ENCODE measurements around the gene THOC5. TPM values are rescaled to one million over a fixed set of nuclear protein-coding genes. Genes with fewer than 3 reads are reported as not detected.

The THOC5 gene
- total RNA-seq, 3 donors from 2014 or later (not counting 1 experiment from before 2014, with no cell fraction given), result 42.4 to 62.5 (median 52.6) TPM

DNA sequence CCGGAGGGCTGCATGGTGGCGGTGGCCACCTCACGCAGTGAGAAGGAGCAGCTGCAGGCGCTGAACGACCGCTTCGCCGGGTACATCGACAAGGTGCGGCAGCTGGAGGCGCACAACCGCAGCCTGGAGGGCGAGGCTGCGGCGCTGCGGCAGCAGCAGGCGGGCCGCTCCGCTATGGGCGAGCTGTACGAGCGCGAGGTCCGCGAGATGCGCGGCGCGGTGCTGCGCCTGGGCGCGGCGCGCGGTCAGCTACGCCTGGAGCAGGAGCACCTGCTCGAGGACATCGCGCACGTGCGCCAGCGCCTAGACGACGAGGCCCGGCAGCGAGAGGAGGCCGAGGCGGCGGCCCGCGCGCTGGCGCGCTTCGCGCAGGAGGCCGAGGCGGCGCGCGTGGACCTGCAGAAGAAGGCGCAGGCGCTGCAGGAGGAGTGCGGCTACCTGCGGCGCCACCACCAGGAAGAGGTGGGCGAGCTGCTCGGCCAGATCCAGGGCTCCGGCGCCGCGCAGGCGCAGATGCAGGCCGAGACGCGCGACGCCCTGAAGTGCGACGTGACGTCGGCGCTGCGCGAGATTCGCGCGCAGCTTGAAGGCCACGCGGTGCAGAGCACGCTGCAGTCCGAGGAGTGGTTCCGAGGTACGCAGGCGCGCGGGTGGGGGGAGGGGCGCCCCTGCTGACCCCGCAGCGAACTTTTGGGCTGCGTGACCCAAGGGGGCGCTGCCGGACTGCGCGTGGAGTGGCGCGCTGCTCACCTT lies 72.9 kb downstream of the THOC5 start:
- Histone ChIP-seq H3K36me3 (ENCODE audit: control insufficient read depth, insufficient read depth, low read length) (no peaks in the 10 kb centered on the region), H3K27me3 (ENCODE audit: control insufficient read depth, insufficient read depth, low read length) (peaks cover 12% of the 10 kb centered on the region), H3K4me1 (ENCODE audit: control insufficient read depth, insufficient read depth, low read length) (peaks cover 17% of the 10 kb centered on the region), H3K9me3 (ENCODE audit: control insufficient read depth, insufficient read depth, low read length) (no peaks in the 10 kb centered on the region), H3K4me3 (ENCODE audit: low read length) (no peak overlapping the region), H3K27ac (ENCODE audit: low read length) (no peak overlapping the region)
- TF ChIP-seq, protein P1, sequence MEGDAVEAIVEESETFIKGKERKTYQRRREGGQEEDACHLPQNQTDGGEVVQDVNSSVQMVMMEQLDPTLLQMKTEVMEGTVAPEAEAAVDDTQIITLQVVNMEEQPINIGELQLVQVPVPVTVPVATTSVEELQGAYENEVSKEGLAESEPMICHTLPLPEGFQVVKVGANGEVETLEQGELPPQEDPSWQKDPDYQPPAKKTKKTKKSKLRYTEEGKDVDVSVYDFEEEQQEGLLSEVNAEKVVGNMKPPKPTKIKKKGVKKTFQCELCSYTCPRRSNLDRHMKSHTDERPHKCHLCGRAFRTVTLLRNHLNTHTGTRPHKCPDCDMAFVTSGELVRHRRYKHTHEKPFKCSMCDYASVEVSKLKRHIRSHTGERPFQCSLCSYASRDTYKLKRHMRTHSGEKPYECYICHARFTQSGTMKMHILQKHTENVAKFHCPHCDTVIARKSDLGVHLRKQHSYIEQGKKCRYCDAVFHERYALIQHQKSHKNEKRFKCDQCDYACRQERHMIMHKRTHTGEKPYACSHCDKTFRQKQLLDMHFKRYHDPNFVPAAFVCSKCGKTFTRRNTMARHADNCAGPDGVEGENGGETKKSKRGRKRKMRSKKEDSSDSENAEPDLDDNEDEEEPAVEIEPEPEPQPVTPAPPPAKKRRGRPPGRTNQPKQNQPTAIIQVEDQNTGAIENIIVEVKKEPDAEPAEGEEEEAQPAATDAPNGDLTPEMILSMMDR (IDR thresholded peaks at IDR 0.05), result no peak
- H3K27me3 Mint-ChIP-seq (ENCODE audit: low read depth in 2 of 2), result peaks cover 40 to 46% of the 10 kb centered on the region in 2 donors
- ATAC-seq (peak; percentile 40 to 72 (median 44)), DNase-seq (peak in 1 of 2 donors; percentile 71)
- no peak overlapping the region for H3K4me3 Mint-ChIP-seq
- H3K4me1 Mint-ChIP-seq, result peaks cover 7 to 15% of the 10 kb centered on the region in 2 donors
- no peaks in the 10 kb centered on the region for H3K36me3 Mint-ChIP-seq
- intact Hi-C loops (cut with micrococcal nuclease), result no loop called here
- WGBS (ENCODE audit: insufficient coverage), result 17% methylated on average over 107 of the region's 107 CpGs
- no peaks in the 10 kb centered on the region for H3K9me3 Mint-ChIP-seq
- no peak overlapping the region for H3K27ac Mint-ChIP-seq

DNA sequence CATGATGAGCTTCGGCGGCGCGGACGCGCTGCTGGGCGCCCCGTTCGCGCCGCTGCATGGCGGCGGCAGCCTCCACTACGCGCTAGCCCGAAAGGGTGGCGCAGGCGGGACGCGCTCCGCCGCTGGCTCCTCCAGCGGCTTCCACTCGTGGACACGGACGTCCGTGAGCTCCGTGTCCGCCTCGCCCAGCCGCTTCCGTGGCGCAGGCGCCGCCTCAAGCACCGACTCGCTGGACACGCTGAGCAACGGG lies 73.4 kb downstream of the THOC5 start:
- no peak for ATAC-seq
- peaks cover 40 to 51% of the 10 kb centered on the region in 2 donors for H3K27me3 Mint-ChIP-seq (ENCODE audit: low read depth in 2 of 2)
- WGBS (ENCODE audit: insufficient coverage), result 14% methylated on average over 39 of the region's 39 CpGs

DNA sequence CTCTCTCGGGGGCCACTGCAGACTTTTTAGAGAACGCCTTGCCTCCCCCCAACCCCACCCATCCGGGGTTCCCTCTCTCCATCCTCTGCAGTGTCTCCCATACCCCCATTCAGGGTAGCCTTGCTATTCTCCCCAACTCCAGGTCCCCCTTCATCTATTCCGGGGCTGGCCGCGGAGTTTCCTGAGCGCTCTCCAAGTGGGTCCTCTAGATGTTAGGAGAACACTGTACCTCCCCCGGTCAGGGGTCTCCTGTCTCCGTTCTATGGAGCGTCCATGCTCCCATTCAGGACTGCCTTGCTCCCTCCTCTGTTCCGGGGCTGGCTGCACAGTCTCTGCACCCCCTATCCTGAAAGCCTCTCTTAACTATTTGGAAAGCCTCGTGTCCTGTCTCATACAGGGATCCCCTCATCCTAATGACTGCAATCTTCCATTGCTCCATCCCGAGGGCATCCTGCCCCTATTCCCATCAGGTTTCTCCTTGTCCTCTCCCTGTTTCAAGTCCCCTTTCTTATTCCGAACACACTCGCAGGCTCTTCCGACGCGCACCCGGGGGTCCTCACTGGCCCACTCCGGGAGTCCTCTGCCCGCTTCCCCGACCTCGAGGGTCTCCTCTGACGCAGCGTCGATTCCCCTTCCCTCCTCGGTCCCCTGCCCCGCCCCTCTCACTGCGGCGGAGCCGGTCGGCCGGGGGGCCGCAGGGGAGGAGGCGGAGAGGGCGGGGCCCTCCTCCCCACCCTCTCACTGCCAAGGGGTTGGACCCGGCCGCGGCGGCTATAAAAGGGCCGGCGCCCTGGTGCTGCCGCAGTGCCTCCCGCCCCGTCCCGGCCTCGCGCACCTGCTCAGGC lies 73.9 kb downstream of the THOC5 start, which contains the start of gene NEFH:
NEFH (plus strand) TSS at position 802 of the 845 bp plus-strand sequence. CDS start 45 bp downstream, outside the sequence.
- Histone ChIP-seq H3K36me3 (ENCODE audit: control insufficient read depth, insufficient read depth, low read length) (no peaks in the 10 kb centered on the region), H3K9me3 (ENCODE audit: control insufficient read depth, insufficient read depth, low read length) (no peaks in the 10 kb centered on the region), H3K4me3 (ENCODE audit: low read length) (no peak within 1 kb of the TSS), H3K27me3 (ENCODE audit: control insufficient read depth, insufficient read depth, low read length) (peaks cover 12% of the 10 kb centered on the region), H3K27ac (ENCODE audit: low read length) (no peak within 1 kb of the TSS), H3K4me1 (ENCODE audit: control insufficient read depth, insufficient read depth, low read length) (peaks cover 17% of the 10 kb centered on the region)
- Mint-ChIP-seq H3K4me1 (peaks cover 7 to 15% of the 10 kb centered on the region in 2 donors), H3K36me3 (no peaks in the 10 kb centered on the region), H3K27me3 (ENCODE audit: low read depth in 2 of 2) (peaks cover 40 to 54% of the 10 kb centered on the region in 2 donors), H3K9me3 (no peaks in the 10 kb centered on the region), H3K4me3 (peak within 1 kb of the TSS; percentile 22), H3K27ac (no peak within 1 kb of the TSS)
- intact Hi-C loops (cut with micrococcal nuclease), result no loop called here
- TF ChIP-seq, protein P1 (IDR thresholded peaks at IDR 0.05), result no peak
- WGBS (ENCODE audit: insufficient coverage), result 13% methylated on average over 48 of the region's 48 CpGs
- DNase-seq, result no peak
- ATAC-seq, result no peak

More for the DNA sequence above, 73.4 kb downstream of the THOC5 start:
- no peak overlapping the region for H3K27ac Mint-ChIP-seq
- H3K36me3 Mint-ChIP-seq, result no peaks in the 10 kb centered on the region
- Histone ChIP-seq H3K36me3 (ENCODE audit: control insufficient read depth, insufficient read depth, low read length) (no peaks in the 10 kb centered on the region), H3K4me1 (ENCODE audit: control insufficient read depth, insufficient read depth, low read length) (peaks cover 17% of the 10 kb centered on the region), H3K27ac (ENCODE audit: low read length) (no peak overlapping the region), H3K9me3 (ENCODE audit: control insufficient read depth, insufficient read depth, low read length) (no peaks in the 10 kb centered on the region), H3K27me3 (ENCODE audit: control insufficient read depth, insufficient read depth, low read length) (peaks cover 12% of the 10 kb centered on the region), H3K4me3 (ENCODE audit: low read length) (no peak overlapping the region)
- H3K4me1 Mint-ChIP-seq, result peaks cover 7 to 15% of the 10 kb centered on the region in 2 donors
- H3K4me3 Mint-ChIP-seq, result no peak overlapping the region
- intact Hi-C loops (cut with micrococcal nuclease), result no loop called here
- TF ChIP-seq, protein P1 (IDR thresholded peaks at IDR 0.05), result no peak
- no peaks in the 10 kb centered on the region for H3K9me3 Mint-ChIP-seq
- DNase-seq, result no peak

Data from natural killer cell (primary cell).